HepG2 (cell line): Measurements from ENCODE around the gene RASSF7. TPM values are rescaled to one million over a fixed set of nuclear protein-coding genes. Genes with fewer than 3 reads are reported as not detected.

ENCODE experiments used
- CC2D1A ChIP-seq: sonication (generic); formaldehyde crosslinking; IDR thresholded peaks from 2 replicates; pipeline ENCODE4 v1.8.1; 2023; ENCODE audit warnings: mild to moderate bottlenecking, missing genetic modification reagents
- CREBL2 ChIP-seq: sonication (generic); formaldehyde crosslinking; IDR thresholded peaks from 2 replicates; pipeline ENCODE4 v1.8.1; 2023; ENCODE audit warnings: missing genetic modification reagents, mild to moderate bottlenecking, borderline replicate concordance
- DZIP1 ChIP-seq: sonication (generic); formaldehyde crosslinking; IDR thresholded peaks from 2 replicates; pipeline ENCODE4 v1.5.0; 2020; ENCODE audit warnings: mild to moderate bottlenecking, missing genetic modification reagents
- ELF1 ChIP-seq: sonication (generic); formaldehyde crosslinking; IDR thresholded peaks from 2 replicates; pipeline ENCODE4 v1.4.0; 2020; ENCODE audit warnings: missing genetic modification reagents
- HES4 ChIP-seq: sonication (generic); formaldehyde crosslinking; IDR thresholded peaks from 2 replicates; pipeline ENCODE4 v1.9.0; 2021; ENCODE audit warnings: mild to moderate bottlenecking, missing genetic modification reagents, borderline replicate concordance
- KLF11 ChIP-seq: IDR thresholded peaks from 2 replicates; pipeline ENCODE4 v1.6.1; 2016; ENCODE audit warnings: missing compliant biosample characterization
- KLF16 ChIP-seq, 2 experiments: sonication (generic) in 1 of 2; formaldehyde crosslinking in 1 of 2; IDR thresholded peaks; 2 replicates each; pipeline versions ENCODE4 v1.6.1 to v1.8.0; 2016 to 2023; ENCODE audit warnings: missing genetic modification reagents in 2 of 2, missing compliant biosample characterization in 1 of 2
- KLF6 ChIP-seq: IDR thresholded peaks from 2 replicates; pipeline ENCODE4 v1.8.0; 2016; ENCODE audit warnings: missing biosample characterization, missing genetic modification reagents
- LBX2 ChIP-seq: sonication (generic); formaldehyde crosslinking; IDR thresholded peaks from 2 replicates; pipeline ENCODE4 v1.5.0; 2020; ENCODE audit warnings: missing genetic modification reagents, mild to moderate bottlenecking, borderline replicate concordance
- MAZ ChIP-seq, 2 experiments: sonication (generic) in 1 of 2; formaldehyde crosslinking in 1 of 2; IDR thresholded peaks; 2 replicates each; pipeline versions ENCODE4 v1.5.0 to v1.6.1; 2012 to 2020; ENCODE audit warnings: low read depth in 2 of 2, mild to moderate bottlenecking in 2 of 2, borderline replicate concordance in 1 of 2, improper control_type of control experiment in 1 of 2, low read length in 1 of 2, missing genetic modification reagents in 1 of 2, moderate library complexity in 1 of 2
- MYNN ChIP-seq: sonication (generic); formaldehyde crosslinking; IDR thresholded peaks from 2 replicates; pipeline ENCODE4 v1.4.0; 2020; ENCODE audit warnings: mild to moderate bottlenecking, low read depth, missing genetic modification reagents
- NRL ChIP-seq: sonication (generic); formaldehyde crosslinking; IDR thresholded peaks from 2 replicates; pipeline ENCODE4 v1.5.0; 2020; ENCODE audit warnings: missing genetic modification reagents, mild to moderate bottlenecking, moderate library complexity, borderline replicate concordance
- PHF8 ChIP-seq: sonication (generic); formaldehyde crosslinking; IDR thresholded peaks from 2 replicates; pipeline ENCODE4 v1.5.0; 2020; ENCODE audit warnings: missing genetic modification reagents
- PRDM4 ChIP-seq: sonication (generic); formaldehyde crosslinking; IDR thresholded peaks from 2 replicates; pipeline ENCODE4 v1.9.0; 2021; ENCODE audit warnings: missing genetic modification reagents, borderline replicate concordance
- RARA ChIP-seq: IDR thresholded peaks from 2 replicates; pipeline ENCODE4 v1.6.1; 2016; ENCODE audit warnings: missing genetic modification reagents, missing compliant biosample characterization
- RXRA ChIP-seq: sonication (generic); formaldehyde crosslinking; IDR thresholded peaks from 2 replicates; pipeline ENCODE4 v1.5.1; 2020; ENCODE audit warnings: missing genetic modification reagents
- ZBTB7A ChIP-seq: sonication (generic); formaldehyde crosslinking; IDR thresholded peaks from 2 replicates; pipeline ENCODE4 v1.8.0; 2022; ENCODE audit warnings: mild to moderate bottlenecking, missing genetic modification reagents
- ZNF256 ChIP-seq: sonication (generic); formaldehyde crosslinking; conservative IDR thresholded peaks from 2 replicates; pipeline ENCODE4 v1.4.0; 2020; ENCODE audit warnings: missing genetic modification reagents
- ZNF382 ChIP-seq: sonication (generic); formaldehyde crosslinking; IDR thresholded peaks from 2 replicates; pipeline ENCODE4 v1.5.0; 2020; ENCODE audit warnings: missing genetic modification reagents, mild to moderate bottlenecking, borderline replicate concordance
- ZNF879 ChIP-seq: sonication (generic); formaldehyde crosslinking; IDR thresholded peaks from 2 replicates; pipeline ENCODE4 v1.8.1; 2023; ENCODE audit warnings: missing genetic modification reagents
- ZSCAN12 ChIP-seq: sonication (generic); formaldehyde crosslinking; IDR thresholded peaks from 2 replicates; pipeline ENCODE4 v1.9.0; 2021; ENCODE audit warnings: mild to moderate bottlenecking, missing genetic modification reagents
- ZSCAN22 ChIP-seq: sonication (generic); formaldehyde crosslinking; IDR thresholded peaks from 2 replicates; pipeline ENCODE4 v1.4.0; 2020; ENCODE audit warnings: mild to moderate bottlenecking, missing genetic modification reagents
- polyA plus RNA-seq, 8 experiments: library from polyadenylated mRNA; depleted of rRNA in 3 of 8; stranded (reverse) in 7 of 8; unstranded in 1 of 8; fragments of >200 nt; fragmentation: Illumina TruSeq in 4 of 8; extraction: Trizol in 4 of 8; gene quantifications; 2 replicates each; pipeline versions ENCODE4 v1.2.1 to v1.2.3, GENCODE V29; 2011 to 2016; ENCODE audit warnings: low read depth in 4 of 8, missing spikeins in 1 of 8, mixed read lengths in 1 of 8; ENCODE audit not compliant: insufficient read depth in 1 of 8
- total RNA-seq, 5 experiments: library from RNA; depleted of rRNA; stranded (reverse); fragments of >200 nt; fragmentation: Illumina TruSeq; extraction: Trizol; gene quantifications; 2 replicates each; pipeline ENCODE4 v1.2.3, GENCODE V29; 2016; ENCODE audit warnings: low read depth in 1 of 5

RASSF7 gene
- total and polyA plus RNA-seq, 2 of the 13 experiments (the other 11 are each of a cell fraction or from before 2014, with no cell fraction given): 20.2 to 28.6 TPM

GRCh38 chr11:538431-539051 lies 22.2 kb upstream of the RASSF7 start (continued):
- TF ChIP-seq DZIP1 (CRISPR knock-in tag) (0 out of 2 replicates have a peak, but pooled peaks have one; percentile 56), CREBL2 (CRISPR knock-in tag) (peak; percentile 75; the same call in 1 of the 2 replicates), MAZ (IDR thresholded peaks at IDR 0.05; ENCODE audit: borderline replicate concordance, low read depth, low read length) (no peak), MAZ (CRISPR knock-in tag; IDR thresholded peaks at IDR 0.05; ENCODE audit: low read depth) (peak; percentile 40; the same call in 1 of the 2 replicates), KLF16 (CRISPR knock-in tag; IDR thresholded peaks at IDR 0.05) (peak in 1 of 2 experiments; percentile 62; a peak in 1 of 4 replicates), KLF11 (CRISPR knock-in tag) (peak; percentile 37; the same call in 1 of the 2 replicates), ZNF382 (CRISPR knock-in tag) (no peak), ZBTB7A (CRISPR knock-in tag) (peak; percentile 42; the same call in 1 of the 2 replicates), RARA (0 out of 2 replicates have a peak, but pooled peaks have one; percentile 14), KLF6 (0 out of 2 replicates have a peak, but pooled peaks have one; percentile 56), ELF1 (CRISPR knock-in tag) (no peak), ZSCAN22 (CRISPR knock-in tag) (no peak), ZSCAN12 (CRISPR knock-in tag) (no peak), HES4 (CRISPR knock-in tag) (0 out of 2 replicates have a peak, but pooled peaks have one; percentile 55), MYNN (CRISPR knock-in tag) (0 out of 2 replicates have a peak, but pooled peaks have one; percentile 57), PHF8 (no peak), CC2D1A (CRISPR knock-in tag) (no peak), RXRA (CRISPR knock-in tag) (0 out of 2 replicates have a peak, but pooled peaks have one; percentile 12), ZNF879 (0 out of 2 replicates have a peak, but pooled peaks have one; percentile 56), PRDM4 (CRISPR knock-in tag) (no peak), NRL (CRISPR knock-in tag) (peak; percentile 68; the same call in 1 of the 2 replicates), LBX2 (0 out of 2 replicates have a peak, but pooled peaks have one; percentile 57), ZNF256 (CRISPR knock-in tag) (0 out of 2 replicates have a peak, but pooled peaks have one; percentile 29)
